ENCODE data around the gene NRIP3. TPM values are rescaled to one million over a fixed set of nuclear protein-coding genes. Genes with fewer than 3 reads are reported as not detected.

The NRIP3 gene
- total and polyA plus RNA-seq, 2 of the 13 experiments (the other 11 are each of a cell fraction or from before 2014, with no cell fraction given): 0.04 to 0.07 TPM

- TF ChIP-seq IRX3 (CRISPR knock-in tag; IDR thresholded peaks at IDR 0.05; ENCODE audit: borderline replicate concordance, low read depth) (no peak), ZNF446 (CRISPR knock-in tag; IDR thresholded peaks at IDR 0.05) (no peak), ZNF800 (CRISPR knock-in tag; IDR thresholded peaks at IDR 0.05) (no peak), ZSCAN21 (CRISPR knock-in tag; IDR thresholded peaks at IDR 0.05; ENCODE audit: borderline replicate concordance) (no peak), FOSL2 (CRISPR knock-in tag; IDR thresholded peaks at IDR 0.05) (no peak), NFRKB (IDR thresholded peaks at IDR 0.05) (no peak)
- TF ChIP-seq, protein P1, sequence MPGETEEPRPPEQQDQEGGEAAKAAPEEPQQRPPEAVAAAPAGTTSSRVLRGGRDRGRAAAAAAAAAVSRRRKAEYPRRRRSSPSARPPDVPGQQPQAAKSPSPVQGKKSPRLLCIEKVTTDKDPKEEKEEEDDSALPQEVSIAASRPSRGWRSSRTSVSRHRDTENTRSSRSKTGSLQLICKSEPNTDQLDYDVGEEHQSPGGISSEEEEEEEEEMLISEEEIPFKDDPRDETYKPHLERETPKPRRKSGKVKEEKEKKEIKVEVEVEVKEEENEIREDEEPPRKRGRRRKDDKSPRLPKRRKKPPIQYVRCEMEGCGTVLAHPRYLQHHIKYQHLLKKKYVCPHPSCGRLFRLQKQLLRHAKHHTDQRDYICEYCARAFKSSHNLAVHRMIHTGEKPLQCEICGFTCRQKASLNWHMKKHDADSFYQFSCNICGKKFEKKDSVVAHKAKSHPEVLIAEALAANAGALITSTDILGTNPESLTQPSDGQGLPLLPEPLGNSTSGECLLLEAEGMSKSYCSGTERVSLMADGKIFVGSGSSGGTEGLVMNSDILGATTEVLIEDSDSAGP (CRISPR knock-in tag; IDR thresholded peaks at IDR 0.05; ENCODE audit: borderline replicate concordance): no peak
- TF ChIP-seq, protein P2, sequence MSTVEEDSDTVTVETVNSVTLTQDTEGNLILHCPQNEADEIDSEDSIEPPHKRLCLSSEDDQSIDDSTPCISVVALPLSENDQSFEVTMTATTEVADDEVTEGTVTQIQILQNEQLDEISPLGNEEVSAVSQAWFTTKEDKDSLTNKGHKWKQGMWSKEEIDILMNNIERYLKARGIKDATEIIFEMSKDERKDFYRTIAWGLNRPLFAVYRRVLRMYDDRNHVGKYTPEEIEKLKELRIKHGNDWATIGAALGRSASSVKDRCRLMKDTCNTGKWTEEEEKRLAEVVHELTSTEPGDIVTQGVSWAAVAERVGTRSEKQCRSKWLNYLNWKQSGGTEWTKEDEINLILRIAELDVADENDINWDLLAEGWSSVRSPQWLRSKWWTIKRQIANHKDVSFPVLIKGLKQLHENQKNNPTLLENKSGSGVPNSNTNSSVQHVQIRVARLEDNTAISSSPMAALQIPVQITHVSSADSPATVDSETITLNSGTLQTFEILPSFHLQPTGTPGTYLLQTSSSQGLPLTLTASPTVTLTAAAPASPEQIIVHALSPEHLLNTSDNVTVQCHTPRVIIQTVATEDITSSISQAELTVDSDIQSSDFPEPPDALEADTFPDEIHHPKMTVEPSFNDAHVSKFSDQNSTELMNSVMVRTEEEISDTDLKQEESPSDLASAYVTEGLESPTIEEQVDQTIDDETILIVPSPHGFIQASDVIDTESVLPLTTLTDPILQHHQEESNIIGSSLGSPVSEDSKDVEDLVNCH (CRISPR knock-in tag; IDR thresholded peaks at IDR 0.05): no peak
- TF ChIP-seq, protein P3, sequence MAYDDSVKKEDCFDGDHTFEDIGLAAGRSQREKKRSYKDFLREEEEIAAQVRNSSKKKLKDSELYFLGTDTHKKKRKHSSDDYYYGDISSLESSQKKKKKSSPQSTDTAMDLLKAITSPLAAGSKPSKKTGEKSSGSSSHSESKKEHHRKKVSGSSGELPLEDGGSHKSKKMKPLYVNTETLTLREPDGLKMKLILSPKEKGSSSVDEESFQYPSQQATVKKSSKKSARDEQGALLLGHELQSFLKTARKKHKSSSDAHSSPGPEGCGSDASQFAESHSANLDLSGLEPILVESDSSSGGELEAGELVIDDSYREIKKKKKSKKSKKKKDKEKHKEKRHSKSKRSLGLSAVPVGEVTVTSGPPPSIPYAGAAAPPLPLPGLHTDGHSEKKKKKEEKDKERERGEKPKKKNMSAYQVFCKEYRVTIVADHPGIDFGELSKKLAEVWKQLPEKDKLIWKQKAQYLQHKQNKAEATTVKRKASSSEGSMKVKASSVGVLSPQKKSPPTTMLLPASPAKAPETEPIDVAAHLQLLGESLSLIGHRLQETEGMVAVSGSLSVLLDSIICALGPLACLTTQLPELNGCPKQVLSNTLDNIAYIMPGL (CRISPR knock-in tag; IDR thresholded peaks at IDR 0.05; ENCODE audit: borderline replicate concordance in 1 of 2, low read depth in 1 of 2): no peak
Measured at GRCh38 chr11:9046481-9046880, 42.7 kb upstream of the NRIP3 start (continued).
